ENCODE data around the gene SPX.

GRCh38 chr12:21527451-21528180 is 1.5 kb downstream of the SPX start:
- TF ChIP-seq CTCF (IDR thresholded peaks at IDR 0.05) (no peak), POLR2A (IDR thresholded peaks at IDR 0.05; ENCODE audit: low read length) (peak; percentile 56), BHLHE40 (IDR thresholded peaks at IDR 0.05; ENCODE audit: low read depth, low read length) (no peak)
